Kidney (tissue), 14 donors: Measurements from ENCODE around the gene NOP9. TPM values are rescaled to one million over a fixed set of nuclear protein-coding genes. Genes with fewer than 3 reads are reported as not detected.

Source experiments
- DNase-seq, 5 donors: peaks; one replicate each; pipeline ENCODE4 v3.0.0-alpha.2; 2013 to 2020
- FAIRE-seq: peaks from 2 replicates; lab custom pipeline; 2012; peaks lifted over from hg19 to GRCh38; lab: Jason Lieb, UNC
- H3K27ac ChIP-seq, 2 donors: one replicate each; pipeline ENCODE4 v1.7.0; 2013; ENCODE audit warnings: low read depth in 2 of 2, low read length in 2 of 2, inconsistent platforms in 1 of 2
- H3K27me3 ChIP-seq: one replicate; pipeline ENCODE4 v1.7.1; 2013; ENCODE audit warnings: low read length, inconsistent platforms; ENCODE audit not compliant: control insufficient read depth, insufficient read depth
- H3K36me3 ChIP-seq, 3 donors: one replicate each; pipeline versions ENCODE4 v1.7.0 to v1.7.1; 2013; ENCODE audit warnings: low read length in 3 of 3, control low read depth in 1 of 3, inconsistent platforms in 1 of 3; ENCODE audit not compliant: insufficient read depth in 3 of 3, control insufficient read depth in 2 of 3
- H3K4me1 ChIP-seq, 3 donors: one replicate each; pipeline versions ENCODE4 v1.7.0 to v1.7.1; 2013; ENCODE audit warnings: low read length in 3 of 3, inconsistent platforms in 1 of 3, low read depth in 1 of 3; ENCODE audit not compliant: control insufficient read depth in 2 of 3, insufficient read depth in 2 of 3
- H3K4me3 ChIP-seq, 3 donors: one replicate each; pipeline versions ENCODE4 v1.7.0 to v1.8.1; 2013; ENCODE audit warnings: low read length in 3 of 3, control low read depth in 1 of 3, inconsistent platforms in 1 of 3
- H3K9ac ChIP-seq, 3 donors: one replicate each; pipeline versions ENCODE4 v1.7.0 to v1.7.1; 2013; ENCODE audit warnings: low read length in 3 of 3, control low read depth in 1 of 3, inconsistent platforms in 1 of 3
- H3K9me3 ChIP-seq, 3 donors: one replicate each; pipeline versions ENCODE4 v1.7.0 to v1.7.1; 2013; ENCODE audit warnings: low read length in 3 of 3, control low read depth in 1 of 3, inconsistent platforms in 1 of 3; ENCODE audit not compliant: control insufficient read depth in 2 of 3, insufficient read depth in 1 of 3
- CTCF ChIP-seq: IDR thresholded peaks from 3 replicates; pipeline ENCODE4 v1.5.1; 2012; ENCODE audit warnings: mild to moderate bottlenecking, moderate library complexity, borderline replicate concordance; ENCODE audit not compliant: insufficient read depth; ENCODE audit errors: extremely low read depth
- intact Hi-C: fragments of 100-400 bp; cut with DNase I; formaldehyde crosslinking; loops from one replicate; pipeline ENCODE4 v1.11.1; 2022
- polyA plus RNA-seq: library from polyadenylated mRNA; stranded (reverse); fragments of 350-450 nt; fragmentation: Illumina TruSeq; extraction: RNeasy Lipid Tissue Mini Kit (QIAGEN cat#74804); gene quantifications from one replicate; pipeline ENCODE4 v1.2.3, GENCODE V29; 2014; ENCODE audit warnings: low read depth, low replicate concordance; ENCODE audit not compliant: insufficient read depth
- total RNA-seq: library from RNA; stranded (reverse); fragmentation: NEBNext Ultra II Directional; extraction: Animal tissue kit (Norgen Biotek cat#: 25700); gene quantifications from one replicate; pipeline ENCODE4 v1.2.1, GENCODE V29; 2021
- donor health status: control.
- donor health status: control.
- donor health status: control.
- donor health status: control.
- donor health status: control.
- donor health status: DM: yes; HTN: yes; CAD: no.
- donor health status: Normal renal cell carcinoma (clear cell type).

Gene NOP9
- total and polyA plus RNA-seq, 2 donors from 2014 or later, result 8.6 to 25.7 TPM

- no peak for FAIRE-seq
These were observed 777 bp upstream of the NOP9 start for GRCh38 chr14:24298892-24299254.

GRCh38 chr14:24300326-24300980 lies 803 bp downstream of the NOP9 start:
- Histone ChIP-seq H3K4me1 (peaks cover 0 to 17% (median 8%) of the 10 kb centered on the region in 3 donors), H3K4me3 (peak overlapping the region; percentile 71 to 95 (median 92)), H3K9me3 (no peaks in the 10 kb centered on the region), H3K27me3 (no peaks in the 10 kb centered on the region), H3K27ac (no peak overlapping the region), H3K36me3 (peaks cover 14 to 56% (median 40%) of the 10 kb centered on the region in 3 donors), H3K9ac (peak overlapping the region; percentile 75 to 86 (median 83))
- FAIRE-seq (no peak), DNase-seq (no peak)
- no peak for TF ChIP-seq CTCF
- intact Hi-C loops, result loop anchor here (10.0 kb wide), 1 partner anchor 46 kb away; no protein-coding TSS in a partner anchor

More at GRCh38 chr14:24298892-24299254, 777 bp upstream of the NOP9 start:
- intact Hi-C loops, result no loop called here
- peak overlapping the region; percentile 76 to 80 for H3K27ac ChIP-seq
- peak overlapping the region; percentile 71 to 95 (median 92) for H3K4me3 ChIP-seq
- no peaks in the 10 kb centered on the region for H3K9me3 ChIP-seq
- H3K27me3 ChIP-seq, result no peaks in the 10 kb centered on the region
- H3K36me3 ChIP-seq, result peaks cover 12 to 41% (median 25%) of the 10 kb centered on the region in 3 donors
- no peak for DNase-seq
- no peak for TF ChIP-seq CTCF
- H3K9ac ChIP-seq, result peak overlapping the region; percentile 60 to 86 (median 77)
- H3K4me1 ChIP-seq, result peaks cover 0 to 17% (median 8%) of the 10 kb centered on the region in 3 donors

- Histone ChIP-seq H3K36me3 (peaks cover 8 to 58% (median 36%) of the 10 kb centered on the region in 3 donors), H3K9me3 (no peaks in the 10 kb centered on the region), H3K9ac (no peak overlapping the region), H3K27ac (no peak overlapping the region), H3K4me1 (peaks cover 0 to 23% (median 13%) of the 10 kb centered on the region in 3 donors), H3K27me3 (no peaks in the 10 kb centered on the region), H3K4me3 (no peak overlapping the region)
- intact Hi-C loops, result loop anchor here (10.0 kb wide), 1 partner anchor 49 kb away; no protein-coding TSS in a partner anchor
- no peak for DNase-seq
- no peak for FAIRE-seq
- TF ChIP-seq CTCF, result no peak
These were observed 4.4 kb downstream of the NOP9 start for GRCh38 chr14:24304019-24304387.
